Endothelial cell of hepatic sinusoid (primary cell): Measurements from ENCODE around the gene FILIP1.

Source experiments
- in situ Hi-C: cut with HindIII; loops from 2 replicates; pipeline ENCODE4 v1.10.0; 2017; ENCODE audit warnings: low sequenced_read_pairs

FILIP1 gene

DNA sequence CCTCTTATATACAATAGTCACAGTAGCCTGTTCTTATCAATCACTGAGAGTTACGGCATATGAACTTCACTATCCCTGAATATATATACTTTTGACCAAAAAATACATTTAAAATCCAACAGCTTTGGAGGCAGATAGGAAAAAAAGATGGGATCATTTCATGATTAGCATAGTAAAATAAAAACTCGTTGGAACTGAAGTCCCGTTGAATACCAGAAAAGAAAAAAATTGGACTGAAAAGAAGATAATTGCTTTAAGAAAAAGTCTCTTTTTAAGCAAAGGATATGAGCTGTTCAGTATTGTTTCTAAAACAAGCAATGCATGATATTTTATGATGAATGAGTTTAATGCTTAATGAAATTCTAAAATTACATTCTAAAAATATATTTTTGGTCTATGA is 4.4 kb upstream of the FILIP1 start:
- in situ Hi-C loops = no loop called here

DNA sequence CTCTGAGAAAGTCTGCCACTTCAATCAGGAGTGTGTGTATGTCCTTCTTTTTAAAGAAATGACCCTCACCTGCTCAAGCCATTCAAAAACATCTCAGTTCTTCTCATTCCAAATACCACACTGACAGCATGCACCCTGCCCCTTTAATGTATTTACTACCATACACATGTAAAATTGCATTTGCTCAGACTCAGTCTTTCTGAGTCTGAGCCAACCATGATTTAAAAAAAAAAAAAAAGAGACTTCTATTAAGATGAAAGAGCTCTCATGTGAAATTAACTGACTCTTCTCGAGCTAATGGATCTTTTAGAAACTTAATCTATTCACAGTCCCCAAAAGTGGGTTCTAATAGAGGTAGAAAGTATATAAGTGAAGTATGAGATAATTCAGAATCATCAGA is 1.4 kb upstream of the FILIP1 start:
- in situ Hi-C loops = no loop called here

DNA sequence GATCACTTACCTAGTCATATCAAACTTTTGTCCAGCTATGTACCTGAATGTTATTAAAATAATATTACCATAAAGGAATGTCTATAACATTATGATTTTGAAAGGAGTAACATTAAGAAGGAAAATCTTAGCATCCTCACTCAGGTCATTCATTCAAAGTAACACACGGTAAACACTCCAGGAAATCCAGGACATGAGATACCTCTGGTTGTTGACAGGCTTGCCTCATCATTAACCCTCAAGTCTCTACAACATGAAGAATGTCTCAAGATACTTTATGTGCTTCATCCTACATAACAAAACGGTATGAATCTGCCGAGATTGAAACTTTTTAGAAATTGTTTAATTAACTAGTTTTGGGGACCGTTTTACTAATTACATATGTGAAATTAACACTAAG is 690 bp upstream of the FILIP1 start:
- in situ Hi-C loops = no loop called here

DNA sequence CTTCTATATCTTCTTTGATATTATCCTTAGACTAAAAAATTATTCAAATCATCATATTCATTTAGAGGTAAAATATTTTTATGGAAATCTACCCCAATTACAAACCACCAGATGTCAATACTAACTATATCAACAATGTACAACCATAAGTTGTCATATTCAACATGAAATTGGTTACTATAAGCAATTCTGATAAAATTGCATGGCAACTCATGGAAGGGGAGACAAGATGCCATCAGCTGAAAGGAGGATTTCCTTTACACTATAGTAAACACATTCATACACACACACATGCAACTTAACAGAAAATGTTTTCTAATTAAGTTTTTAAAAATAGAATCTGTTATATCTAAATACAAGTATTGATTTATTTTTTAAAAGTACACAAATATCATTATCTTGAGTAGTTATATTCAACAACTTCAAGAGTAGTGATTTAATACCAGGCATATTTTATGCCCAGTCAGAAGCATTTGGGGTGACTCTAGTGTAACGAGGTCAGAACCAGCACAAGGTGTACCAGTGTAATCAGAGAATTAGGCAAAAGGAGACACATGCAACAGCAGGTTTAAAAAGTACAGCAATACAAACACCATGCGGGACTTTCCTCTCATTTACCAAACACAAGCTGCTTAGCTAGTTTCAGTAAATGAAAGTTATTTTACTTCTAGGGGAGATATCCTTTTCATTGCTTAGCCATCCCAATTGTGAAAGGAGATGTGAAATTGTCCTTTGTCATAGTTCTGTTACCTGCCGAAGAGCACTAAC is 1.0 kb downstream of the FILIP1 start:
- in situ Hi-C loops = no loop called here

DNA sequence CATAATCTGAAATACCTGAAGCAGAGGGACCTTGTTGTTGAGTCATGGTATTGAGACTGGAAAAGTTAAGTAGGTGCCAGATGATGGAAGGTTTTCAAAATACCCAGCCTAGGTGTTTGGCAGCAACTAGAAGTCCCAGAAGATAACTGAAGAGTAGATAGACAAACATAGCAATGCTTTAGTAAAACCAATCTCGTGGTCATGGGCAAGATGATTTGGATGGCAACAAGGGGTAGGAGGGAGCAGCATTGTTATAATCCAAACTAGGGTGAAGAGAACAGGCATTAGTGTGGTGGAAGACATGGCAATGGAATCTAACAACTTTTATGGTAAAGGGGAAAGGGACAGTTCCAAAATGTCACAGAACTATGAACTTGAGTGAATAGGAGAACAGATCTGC is 2.3 kb downstream of the FILIP1 start:
- in situ Hi-C loops = no loop called here

DNA sequence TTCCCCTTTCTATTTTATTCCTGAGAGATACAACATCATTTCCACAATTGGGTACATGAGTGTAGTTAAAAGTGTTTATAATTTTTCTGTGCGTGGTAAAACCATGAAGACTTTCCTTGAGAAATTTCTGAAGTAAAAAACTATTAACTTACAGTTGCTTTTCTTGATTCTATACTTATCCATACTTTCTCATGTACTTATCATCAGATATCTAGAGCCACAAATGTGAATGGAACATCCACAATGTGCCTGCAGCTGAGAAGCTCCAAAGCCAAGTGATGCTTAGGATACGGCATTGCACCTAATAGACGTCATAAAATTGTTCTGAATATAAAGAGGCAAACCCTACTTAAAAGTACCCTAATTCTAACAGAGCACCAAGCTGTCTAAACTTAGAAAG is 2.9 kb downstream of the FILIP1 start:
- in situ Hi-C loops = no loop called here

DNA sequence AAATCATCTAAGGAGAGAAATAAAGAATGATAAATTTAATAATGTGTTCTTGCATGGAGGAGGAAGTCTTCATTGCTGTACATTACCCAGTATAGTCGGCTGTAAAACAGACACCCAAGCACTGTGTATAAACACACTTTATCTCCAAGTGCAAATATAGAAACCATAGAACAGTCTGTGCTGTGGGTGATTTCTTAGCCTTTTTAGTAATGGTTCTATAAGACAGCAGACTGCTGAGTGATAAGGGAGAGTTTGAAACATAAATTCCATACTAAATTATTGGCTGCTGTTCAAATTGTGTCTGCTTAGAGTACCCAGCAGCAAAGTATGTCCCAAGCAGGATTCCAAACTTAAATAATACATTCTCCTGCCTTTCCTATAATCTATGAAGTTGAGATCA is 4.6 kb downstream of the FILIP1 start:
- in situ Hi-C loops = loop anchor here (10.0 kb wide), 1 partner anchor 64 kb away; no protein-coding TSS in a partner anchor

DNA sequence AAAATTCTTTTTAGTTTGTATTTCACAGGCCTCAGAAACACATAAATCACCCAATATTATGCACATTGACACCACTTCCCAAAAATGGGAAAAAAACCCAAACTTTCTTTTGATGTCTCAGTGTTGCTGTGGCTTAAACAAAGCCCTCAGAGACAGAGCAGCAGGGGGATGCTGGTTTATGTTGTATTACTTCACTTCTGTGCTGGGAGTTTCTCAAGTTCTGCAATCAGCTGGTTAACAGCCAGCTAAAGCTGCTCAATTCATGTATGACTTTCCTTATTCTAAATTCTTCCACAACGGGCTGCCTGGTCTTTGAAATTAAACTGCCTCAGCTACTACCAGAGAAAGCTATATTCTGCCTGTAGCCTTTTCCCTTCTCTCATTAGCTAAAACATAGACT is 5.6 kb downstream of the FILIP1 start:
- in situ Hi-C loops = loop anchor here (10.0 kb wide), 1 partner anchor 63 kb away; no protein-coding TSS in a partner anchor

DNA sequence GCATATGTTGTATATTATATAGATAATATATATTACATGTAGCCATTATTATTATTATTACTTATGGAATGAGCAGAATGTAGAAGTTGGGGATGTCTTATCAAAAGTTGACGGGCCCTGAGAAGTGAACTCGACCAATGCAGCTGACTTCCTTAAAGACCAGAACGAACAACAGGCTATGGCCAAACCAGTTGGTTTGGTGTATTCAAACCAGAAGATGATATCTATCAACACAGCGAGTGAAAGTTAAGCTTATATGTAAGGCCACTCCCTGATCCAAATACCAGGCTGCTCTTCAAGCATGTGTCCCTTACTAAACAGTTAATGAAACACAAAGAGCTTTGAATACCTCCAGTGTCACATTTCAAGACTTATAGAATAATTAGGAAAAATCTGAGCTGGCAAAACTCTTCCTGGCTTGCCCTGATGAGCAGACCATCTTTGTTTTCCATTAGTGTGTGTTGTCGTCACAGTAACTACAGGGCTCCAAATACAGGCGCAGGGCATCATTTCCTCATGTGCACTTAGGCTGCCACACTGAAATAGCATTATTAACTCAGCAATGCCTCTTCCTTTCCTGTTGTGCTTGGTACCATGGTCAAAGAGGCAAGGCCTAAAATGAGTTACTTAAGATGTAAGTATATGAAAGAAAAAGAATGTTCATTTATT is 6.6 kb downstream of the FILIP1 start:
- in situ Hi-C loops = loop anchor here (10.0 kb wide), 1 partner anchor 62 kb away; no protein-coding TSS in a partner anchor

DNA sequence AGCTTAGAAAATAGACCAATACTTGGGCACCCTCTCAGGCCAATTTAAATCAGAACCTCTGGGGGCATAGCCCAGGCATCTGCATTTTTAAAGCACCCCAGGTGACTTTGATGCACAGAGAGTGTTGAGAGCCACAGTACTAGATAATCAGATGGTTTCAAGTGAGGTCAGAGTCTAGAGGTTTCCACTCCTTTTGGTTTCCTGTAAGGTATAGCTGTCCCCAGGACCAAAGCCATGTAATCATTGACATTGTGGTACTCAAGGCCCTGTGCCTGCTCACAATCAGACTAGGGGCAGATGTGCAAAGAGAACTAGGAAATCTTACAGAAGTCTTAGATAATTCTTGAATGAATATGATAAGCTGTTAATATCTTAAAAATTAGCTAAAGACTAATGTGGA is 9.1 kb downstream of the FILIP1 start:
- in situ Hi-C loops = loop anchor here (10.0 kb wide), 1 partner anchor 60 kb away; no protein-coding TSS in a partner anchor

DNA sequence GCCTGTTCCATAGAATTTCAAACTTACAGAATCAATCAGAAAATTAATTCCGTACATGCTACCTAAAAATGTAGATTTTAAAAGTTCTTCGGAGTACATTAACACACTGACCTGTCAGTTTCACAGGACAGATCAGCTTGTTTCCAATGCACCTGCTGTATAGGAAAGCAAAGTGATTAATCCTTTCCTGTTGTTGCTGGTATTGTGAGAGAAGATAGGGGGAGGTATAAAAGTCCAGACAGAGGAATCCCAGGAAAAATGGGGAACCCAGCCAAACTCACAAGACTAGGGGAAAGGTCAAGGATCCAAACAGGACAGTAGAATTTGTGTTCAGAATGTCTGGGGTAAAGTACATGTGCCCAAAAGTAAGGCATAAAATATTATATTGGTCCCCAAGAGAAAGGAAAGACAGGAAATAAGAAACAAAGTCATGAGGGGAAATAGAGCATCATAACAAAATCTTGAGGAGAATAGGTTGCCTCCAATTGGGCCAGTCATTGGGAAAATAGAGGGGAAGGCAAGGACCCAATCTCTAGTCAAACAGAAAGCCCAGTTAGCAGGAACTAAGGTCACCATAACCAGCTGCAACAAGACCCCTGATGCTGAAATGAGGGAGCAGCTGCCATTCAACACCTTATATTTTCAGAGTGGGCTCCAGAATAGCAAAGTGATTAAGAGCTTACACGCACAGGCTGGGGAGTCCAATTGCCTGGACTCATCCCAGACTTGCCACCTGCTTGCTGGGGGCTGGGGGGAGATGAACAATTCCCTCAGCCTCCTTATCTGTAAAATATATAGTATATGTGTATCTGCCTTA is 10.3 kb downstream of the FILIP1 start:
- in situ Hi-C loops = loop anchor here (10.0 kb wide), 1 partner anchor 59 kb away; no protein-coding TSS in a partner anchor

DNA sequence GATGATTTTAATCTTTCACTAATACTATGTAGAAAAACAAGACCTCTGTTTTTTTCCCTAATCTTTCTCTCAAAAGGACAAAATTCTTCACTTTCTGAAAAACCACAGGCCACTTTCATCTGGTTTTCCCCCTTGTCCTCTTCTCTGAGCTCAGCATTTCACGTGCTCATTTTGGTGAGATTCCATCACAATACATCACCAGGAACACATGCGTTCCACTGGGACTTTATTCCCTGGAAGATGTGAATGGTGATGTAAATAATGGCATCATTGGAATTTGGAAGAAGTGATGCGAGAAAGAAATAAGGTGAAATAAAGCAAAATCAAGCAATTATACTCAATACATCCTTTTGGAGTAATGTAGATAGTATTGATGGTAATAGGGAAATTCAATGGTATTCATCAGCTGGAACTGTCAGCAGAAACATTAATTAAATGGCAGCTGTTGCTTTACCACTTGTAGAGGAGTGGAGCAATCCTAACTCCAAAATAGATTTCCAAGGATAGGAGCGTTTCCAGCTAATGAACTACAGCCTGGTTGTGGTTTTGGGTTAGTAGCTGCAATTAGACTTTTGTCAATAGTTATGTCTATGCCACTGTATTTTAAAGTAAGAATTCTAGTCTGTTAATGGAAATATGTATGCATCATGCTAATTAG is 11.5 kb downstream of the FILIP1 start:
- in situ Hi-C loops = loop anchor here (10.0 kb wide), 1 partner anchor 57 kb away; no protein-coding TSS in a partner anchor

DNA sequence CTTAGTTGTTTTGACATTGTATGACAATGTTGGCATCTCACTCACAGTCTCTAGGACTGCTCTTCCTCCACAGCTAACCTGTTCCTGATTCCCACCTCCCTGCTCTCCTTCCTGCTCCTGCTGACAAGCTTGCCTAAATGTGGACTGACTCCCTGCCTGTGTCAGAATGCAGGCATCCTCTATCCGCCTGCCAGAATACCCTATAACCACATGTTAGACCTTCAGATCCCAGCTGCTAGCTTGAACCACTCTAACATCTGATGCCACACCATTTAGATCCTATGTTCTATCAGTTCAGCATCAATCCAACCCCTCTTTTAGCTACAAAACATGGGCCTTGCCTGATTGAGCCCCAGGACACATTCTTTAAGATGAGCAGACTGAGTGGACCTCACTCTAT is 12.2 kb downstream of the FILIP1 start:
- in situ Hi-C loops = loop anchor here (10.0 kb wide), 1 partner anchor 57 kb away; no protein-coding TSS in a partner anchor

DNA sequence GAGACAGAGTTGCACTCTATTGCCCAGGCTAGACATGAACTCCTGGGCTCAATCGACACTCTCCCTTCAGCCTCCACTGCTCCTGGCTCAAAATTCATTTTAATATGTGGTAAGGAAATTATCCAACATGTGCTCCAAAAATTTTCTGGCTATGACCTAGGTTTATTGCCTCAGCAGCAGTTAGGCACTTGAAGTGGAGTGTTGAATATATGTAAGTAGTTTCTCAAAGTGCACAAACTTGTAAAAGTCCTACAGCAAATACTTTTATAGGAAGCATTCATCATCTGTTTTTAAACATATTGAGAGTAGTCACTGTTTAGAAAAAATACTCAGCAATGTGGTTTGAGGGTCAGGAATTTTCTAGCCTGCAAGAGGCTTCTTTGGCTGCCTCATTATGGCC is 13.2 kb downstream of the FILIP1 start:
- in situ Hi-C loops = loop anchor here (10.0 kb wide), 1 partner anchor 56 kb away; no protein-coding TSS in a partner anchor

DNA sequence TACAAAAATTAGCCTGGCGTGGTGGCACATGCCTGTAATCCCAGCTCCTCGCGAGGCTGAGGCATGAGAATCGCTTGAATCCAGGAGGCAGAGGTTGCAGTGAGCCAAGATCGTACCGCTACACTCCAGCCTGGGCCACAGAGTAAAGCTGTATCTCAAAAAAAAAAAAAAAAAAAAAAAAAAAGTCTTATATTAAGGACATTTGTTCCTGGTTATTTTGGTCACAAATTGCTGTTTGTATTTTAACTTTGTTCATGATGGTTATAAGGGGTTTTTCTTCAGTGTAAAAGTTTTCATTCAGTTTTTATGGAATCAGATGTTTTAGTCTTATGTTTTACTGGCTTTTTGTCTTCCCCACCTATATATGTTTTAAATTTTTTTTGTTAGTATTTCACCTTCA is 13.9 kb downstream of the FILIP1 start:
- in situ Hi-C loops = loop anchor here (10.0 kb wide), 1 partner anchor 55 kb away; no protein-coding TSS in a partner anchor

DNA sequence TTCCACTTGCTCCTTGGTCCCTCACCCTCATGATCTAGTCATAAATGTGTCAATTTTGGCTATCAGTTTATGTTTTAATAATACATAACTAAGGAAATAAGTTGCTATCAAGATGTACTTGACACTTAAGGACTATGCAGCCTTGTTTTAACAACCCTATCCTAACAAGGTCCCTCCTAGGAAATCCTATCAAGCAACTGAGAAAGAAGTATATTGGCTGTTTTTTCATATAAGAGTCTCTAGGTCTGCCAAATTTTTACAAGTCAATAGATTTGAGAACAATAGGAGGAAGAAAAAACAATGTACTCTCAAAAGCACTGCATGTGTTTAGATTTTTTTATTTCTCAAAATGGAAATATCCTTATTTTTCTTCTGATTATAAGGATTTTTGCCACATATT is 14.7 kb downstream of the FILIP1 start:
- in situ Hi-C loops = no loop called here

DNA sequence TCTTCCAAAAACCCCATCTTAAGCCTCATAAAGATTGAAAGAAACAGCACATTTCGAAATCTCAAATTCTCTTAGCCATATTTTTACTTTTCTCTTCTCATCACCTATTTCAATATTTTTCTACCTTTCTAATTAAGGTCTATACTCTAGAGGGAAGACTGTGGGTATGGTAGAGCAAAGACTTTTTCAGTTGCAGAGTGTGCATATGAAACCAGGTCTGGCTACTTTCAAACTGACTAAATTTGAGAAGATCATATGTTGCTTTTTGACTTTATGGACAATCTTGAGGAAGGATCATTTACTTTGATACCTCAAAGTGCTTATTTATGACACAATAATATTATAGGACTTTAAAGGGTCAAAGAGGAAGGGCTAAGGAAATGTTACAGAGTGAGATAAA is 20.7 kb downstream of the FILIP1 start:
- in situ Hi-C loops = no loop called here

DNA sequence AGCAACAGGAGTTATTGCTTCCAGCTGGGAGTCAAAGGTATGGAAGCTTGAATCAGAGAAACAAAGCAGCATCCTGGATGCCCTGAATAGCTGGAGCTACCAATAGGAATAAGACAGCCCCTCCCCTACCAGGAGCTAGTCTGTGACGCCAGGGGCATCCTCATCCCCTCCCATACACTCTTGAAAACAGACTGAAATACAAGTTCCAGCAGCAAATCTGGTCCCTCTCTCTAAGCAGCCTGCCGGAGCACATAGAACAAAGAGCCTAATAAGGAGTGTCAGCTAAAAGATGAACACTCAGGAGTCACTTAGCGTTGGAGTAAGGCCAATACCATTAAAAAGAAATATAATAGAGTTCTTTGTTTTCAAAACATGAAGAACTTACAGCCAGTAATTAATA is 25.6 kb downstream of the FILIP1 start:
- in situ Hi-C loops = no loop called here

DNA sequence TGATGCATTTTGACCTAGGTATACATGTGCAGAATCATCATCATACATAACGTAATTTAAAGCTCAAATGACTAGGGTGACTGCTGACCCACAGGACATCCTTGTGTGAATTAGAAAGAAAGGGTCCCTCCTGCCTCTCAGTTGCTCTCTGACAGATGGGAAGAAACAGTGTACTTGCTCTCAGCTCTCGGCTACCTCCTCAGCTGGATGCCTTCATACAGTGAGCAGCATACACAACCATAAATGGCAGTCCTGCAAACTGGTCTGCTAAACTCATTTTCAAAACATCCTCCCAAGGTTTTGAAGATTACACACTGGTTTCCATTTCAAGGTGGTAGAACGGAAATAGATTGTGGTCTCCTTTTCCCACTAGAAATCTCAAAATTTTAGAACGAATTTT is 26.3 kb downstream of the FILIP1 start:
- in situ Hi-C loops = no loop called here

DNA sequence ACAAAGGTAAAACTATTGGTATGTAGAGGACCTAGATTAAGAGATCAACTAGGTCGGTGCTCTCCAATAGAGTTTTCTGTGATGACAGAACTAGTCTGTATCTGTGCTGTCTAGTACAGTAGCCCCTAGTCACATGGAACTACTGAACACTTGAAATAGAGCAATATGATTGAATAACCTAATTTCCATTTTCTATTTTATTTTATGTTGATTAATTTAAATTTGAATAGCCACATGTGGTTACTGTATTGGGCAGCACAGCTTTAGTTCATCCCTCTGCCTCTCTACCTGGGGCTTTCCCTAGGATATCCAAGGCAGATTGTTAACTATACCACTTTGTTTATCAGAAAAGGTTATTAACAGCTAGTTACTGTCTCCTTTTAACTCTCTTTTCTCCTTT is 27.0 kb downstream of the FILIP1 start:
- in situ Hi-C loops = no loop called here

DNA sequence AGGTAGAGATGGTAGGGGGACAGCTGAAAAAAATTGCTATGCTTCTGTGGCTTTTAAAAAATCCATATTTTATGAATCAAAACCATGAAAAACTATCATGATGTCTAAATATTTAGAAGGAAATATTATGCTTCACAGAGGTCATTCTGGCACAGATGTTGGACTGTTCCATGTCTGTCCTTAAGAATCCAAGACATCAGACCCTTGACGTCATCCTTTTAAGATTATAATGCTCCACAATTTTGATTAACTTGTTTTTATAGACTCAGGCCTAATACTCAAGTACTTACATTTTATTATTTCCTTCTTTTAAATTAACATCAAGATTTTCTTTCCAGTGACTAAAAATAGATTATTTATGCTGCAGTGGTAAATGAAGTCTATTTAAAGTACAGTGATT is 29.7 kb downstream of the FILIP1 start:
- in situ Hi-C loops = no loop called here
